HepG2 (cell line): ENCODE measurements around the gene SEMA3F. TPM values are rescaled to one million over a fixed set of nuclear protein-coding genes. Genes with fewer than 3 reads are reported as not detected.

ENCODE experiments used
- FOXM1 ChIP-seq: sonication (generic); formaldehyde crosslinking; IDR thresholded peaks from 2 replicates; pipeline ENCODE4 v1.5.0; 2020; ENCODE audit warnings: missing genetic modification reagents
- GTF2F1 ChIP-seq: fragments of 150-350 bp; IDR thresholded peaks from 2 replicates; pipeline ENCODE4 v1.6.1; 2014; ENCODE audit warnings: low read length
- IRF2 ChIP-seq: IDR thresholded peaks from 2 replicates; pipeline ENCODE4 v1.6.1; 2018; ENCODE audit warnings: missing genetic modification reagents, missing compliant biosample characterization
- MYNN ChIP-seq: sonication (generic); formaldehyde crosslinking; IDR thresholded peaks from 2 replicates; pipeline ENCODE4 v1.4.0; 2020; ENCODE audit warnings: mild to moderate bottlenecking, low read depth, missing genetic modification reagents
- RFX1 ChIP-seq: fragments of 450-650 bp; IDR thresholded peaks from 2 replicates; pipeline ENCODE4 v1.6.1; 2017
- RFX3 ChIP-seq: IDR thresholded peaks from 2 replicates; pipeline ENCODE4 v1.6.1; 2016; ENCODE audit warnings: missing biosample characterization, missing genetic modification reagents
- RFX5 ChIP-seq: IDR thresholded peaks from 2 replicates; pipeline ENCODE4 v1.6.1; 2011; ENCODE audit warnings: low read depth, low read length, improper control_type of control experiment
- RNF219 ChIP-seq: sonication (generic); formaldehyde crosslinking; IDR thresholded peaks from 2 replicates; pipeline ENCODE4 v1.5.0; 2020; ENCODE audit warnings: mild to moderate bottlenecking, missing genetic modification reagents
- SNAPC2 ChIP-seq: sonication (generic); formaldehyde crosslinking; IDR thresholded peaks from 2 replicates; pipeline ENCODE4 v1.8.1; 2022; ENCODE audit warnings: mild to moderate bottlenecking, missing genetic modification reagents
- SNAPC4 ChIP-seq: sonication (generic); formaldehyde crosslinking; IDR thresholded peaks from 2 replicates; pipeline ENCODE4 v1.4.0; 2020; ENCODE audit warnings: mild to moderate bottlenecking, missing genetic modification reagents
- THAP7 ChIP-seq: sonication (generic); formaldehyde crosslinking; IDR thresholded peaks from 2 replicates; pipeline ENCODE4 v1.8.1; 2023; ENCODE audit warnings: mild to moderate bottlenecking, missing genetic modification reagents
- XBP1 ChIP-seq: sonication (generic); formaldehyde crosslinking; IDR thresholded peaks from 2 replicates; pipeline ENCODE4 v1.5.0; 2020; ENCODE audit warnings: missing genetic modification reagents
- polyA plus RNA-seq, 8 experiments: library from polyadenylated mRNA; depleted of rRNA in 3 of 8; stranded (reverse) in 7 of 8; unstranded in 1 of 8; fragments of >200 nt; fragmentation: Illumina TruSeq in 4 of 8; extraction: Trizol in 4 of 8; gene quantifications; 2 replicates each; pipeline versions ENCODE4 v1.2.1 to v1.2.3, GENCODE V29; 2011 to 2016; ENCODE audit warnings: low read depth in 4 of 8, missing spikeins in 1 of 8, mixed read lengths in 1 of 8; ENCODE audit not compliant: insufficient read depth in 1 of 8
- total RNA-seq, 5 experiments: library from RNA; depleted of rRNA; stranded (reverse); fragments of >200 nt; fragmentation: Illumina TruSeq; extraction: Trizol; gene quantifications; 2 replicates each; pipeline ENCODE4 v1.2.3, GENCODE V29; 2016; ENCODE audit warnings: low read depth in 1 of 5
- TF ChIP-seq, protein P1 (sequence below): sonication (generic); formaldehyde crosslinking; IDR thresholded peaks from 2 replicates; pipeline ENCODE4 v1.4.0; 2020; ENCODE audit warnings: missing genetic modification reagents
- TF ChIP-seq, protein P2 (sequence below): fragments of 450-650 bp; IDR thresholded peaks from 2 replicates; pipeline ENCODE4 v1.6.1; 2017; ENCODE audit warnings: mild to moderate bottlenecking

SEMA3F gene
- total and polyA plus RNA-seq, 2 of the 13 experiments (the other 11 are each of a cell fraction or from before 2014, with no cell fraction given): 7.6 to 17.2 TPM

DNA sequence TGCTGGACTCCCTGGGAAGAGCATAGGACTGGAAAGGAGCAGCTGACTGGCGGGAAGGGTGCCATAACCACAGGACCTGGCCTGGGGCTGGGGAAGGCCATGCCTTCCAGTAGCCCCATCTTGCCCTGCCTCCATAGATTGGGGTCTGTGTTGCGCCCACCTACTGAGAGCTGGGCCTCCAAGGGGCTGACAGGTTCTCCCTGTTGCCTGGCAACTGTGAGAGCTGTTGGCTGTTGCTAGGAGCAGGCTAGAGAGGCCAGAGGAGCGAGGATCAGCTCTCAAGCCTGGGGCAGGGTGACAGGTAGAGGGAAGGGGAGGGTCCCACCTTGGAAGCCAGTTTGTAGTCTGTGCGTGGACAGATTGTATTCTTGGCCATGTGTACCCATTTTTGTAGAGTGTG lies 78.1 kb downstream of the SEMA3F start (continued):
- no peak for TF ChIP-seq THAP7
- TF ChIP-seq RFX5: 0 out of 2 replicates have a peak, but pooled peaks have one; percentile 17
- TF ChIP-seq RFX1: peak; percentile 73; the same call in 1 of the 2 replicates
- TF ChIP-seq SNAPC2 (CRISPR knock-in tag): no peak
- TF ChIP-seq, protein P1, sequence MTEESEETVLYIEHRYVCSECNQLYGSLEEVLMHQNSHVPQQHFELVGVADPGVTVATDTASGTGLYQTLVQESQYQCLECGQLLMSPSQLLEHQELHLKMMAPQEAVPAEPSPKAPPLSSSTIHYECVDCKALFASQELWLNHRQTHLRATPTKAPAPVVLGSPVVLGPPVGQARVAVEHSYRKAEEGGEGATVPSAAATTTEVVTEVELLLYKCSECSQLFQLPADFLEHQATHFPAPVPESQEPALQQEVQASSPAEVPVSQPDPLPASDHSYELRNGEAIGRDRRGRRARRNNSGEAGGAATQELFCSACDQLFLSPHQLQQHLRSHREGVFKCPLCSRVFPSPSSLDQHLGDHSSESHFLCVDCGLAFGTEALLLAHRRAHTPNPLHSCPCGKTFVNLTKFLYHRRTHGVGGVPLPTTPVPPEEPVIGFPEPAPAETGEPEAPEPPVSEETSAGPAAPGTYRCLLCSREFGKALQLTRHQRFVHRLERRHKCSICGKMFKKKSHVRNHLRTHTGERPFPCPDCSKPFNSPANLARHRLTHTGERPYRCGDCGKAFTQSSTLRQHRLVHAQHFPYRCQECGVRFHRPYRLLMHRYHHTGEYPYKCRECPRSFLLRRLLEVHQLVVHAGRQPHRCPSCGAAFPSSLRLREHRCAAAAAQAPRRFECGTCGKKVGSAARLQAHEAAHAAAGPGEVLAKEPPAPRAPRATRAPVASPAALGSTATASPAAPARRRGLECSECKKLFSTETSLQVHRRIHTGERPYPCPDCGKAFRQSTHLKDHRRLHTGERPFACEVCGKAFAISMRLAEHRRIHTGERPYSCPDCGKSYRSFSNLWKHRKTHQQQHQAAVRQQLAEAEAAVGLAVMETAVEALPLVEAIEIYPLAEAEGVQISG: peak; percentile 86
- no peak for TF ChIP-seq GTF2F1
- TF ChIP-seq, protein P2, sequence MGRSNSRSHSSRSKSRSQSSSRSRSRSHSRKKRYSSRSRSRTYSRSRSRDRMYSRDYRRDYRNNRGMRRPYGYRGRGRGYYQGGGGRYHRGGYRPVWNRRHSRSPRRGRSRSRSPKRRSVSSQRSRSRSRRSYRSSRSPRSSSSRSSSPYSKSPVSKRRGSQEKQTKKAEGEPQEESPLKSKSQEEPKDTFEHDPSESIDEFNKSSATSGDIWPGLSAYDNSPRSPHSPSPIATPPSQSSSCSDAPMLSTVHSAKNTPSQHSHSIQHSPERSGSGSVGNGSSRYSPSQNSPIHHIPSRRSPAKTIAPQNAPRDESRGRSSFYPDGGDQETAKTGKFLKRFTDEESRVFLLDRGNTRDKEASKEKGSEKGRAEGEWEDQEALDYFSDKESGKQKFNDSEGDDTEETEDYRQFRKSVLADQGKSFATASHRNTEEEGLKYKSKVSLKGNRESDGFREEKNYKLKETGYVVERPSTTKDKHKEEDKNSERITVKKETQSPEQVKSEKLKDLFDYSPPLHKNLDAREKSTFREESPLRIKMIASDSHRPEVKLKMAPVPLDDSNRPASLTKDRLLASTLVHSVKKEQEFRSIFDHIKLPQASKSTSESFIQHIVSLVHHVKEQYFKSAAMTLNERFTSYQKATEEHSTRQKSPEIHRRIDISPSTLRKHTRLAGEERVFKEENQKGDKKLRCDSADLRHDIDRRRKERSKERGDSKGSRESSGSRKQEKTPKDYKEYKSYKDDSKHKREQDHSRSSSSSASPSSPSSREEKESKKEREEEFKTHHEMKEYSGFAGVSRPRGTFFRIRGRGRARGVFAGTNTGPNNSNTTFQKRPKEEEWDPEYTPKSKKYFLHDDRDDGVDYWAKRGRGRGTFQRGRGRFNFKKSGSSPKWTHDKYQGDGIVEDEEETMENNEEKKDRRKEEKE: no peak
- TF ChIP-seq XBP1: no peak
- no peak for TF ChIP-seq FOXM1 (CRISPR knock-in tag)
- no peak for TF ChIP-seq MYNN (CRISPR knock-in tag)
- TF ChIP-seq RNF219 (CRISPR knock-in tag): no peak
- TF ChIP-seq IRF2: no peak
- TF ChIP-seq RFX3 (CRISPR knock-in tag): peak; percentile 56
- no peak for TF ChIP-seq SNAPC4
